HG03103 (cell line): ENCODE results near the gene NOL4L.
"Not testable (repeated sequence)": the region's sequence is repeated elsewhere in the genome, so short reads cannot be mapped to it uniquely, and the experiment has no call there.

Experiments
- ATAC-seq: cut with Tn5 transposase; IDR thresholded peaks from one replicate; pipeline ENCODE4 v1.9.1; 2021; ENCODE audit warnings: low read depth; ENCODE audit not compliant: unreplicated experiment

The NOL4L gene

DNA sequence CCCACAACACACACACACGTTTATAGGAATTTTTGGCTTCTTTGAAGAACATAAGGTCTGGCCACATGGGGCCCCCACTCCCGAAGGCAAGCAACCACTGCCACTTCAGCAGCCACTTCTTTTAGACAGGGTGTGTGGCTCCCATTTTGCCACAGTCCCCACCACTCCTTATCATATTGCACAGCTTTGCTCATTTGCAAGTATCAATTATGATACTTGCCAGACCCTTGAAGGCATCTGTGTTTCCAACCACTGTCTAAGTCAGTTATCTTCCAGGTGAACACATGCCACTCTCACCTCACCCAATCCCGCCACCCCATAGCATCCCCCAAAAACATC is 73.1 kb downstream of the NOL4L start:
- no peak for ATAC-seq

DNA sequence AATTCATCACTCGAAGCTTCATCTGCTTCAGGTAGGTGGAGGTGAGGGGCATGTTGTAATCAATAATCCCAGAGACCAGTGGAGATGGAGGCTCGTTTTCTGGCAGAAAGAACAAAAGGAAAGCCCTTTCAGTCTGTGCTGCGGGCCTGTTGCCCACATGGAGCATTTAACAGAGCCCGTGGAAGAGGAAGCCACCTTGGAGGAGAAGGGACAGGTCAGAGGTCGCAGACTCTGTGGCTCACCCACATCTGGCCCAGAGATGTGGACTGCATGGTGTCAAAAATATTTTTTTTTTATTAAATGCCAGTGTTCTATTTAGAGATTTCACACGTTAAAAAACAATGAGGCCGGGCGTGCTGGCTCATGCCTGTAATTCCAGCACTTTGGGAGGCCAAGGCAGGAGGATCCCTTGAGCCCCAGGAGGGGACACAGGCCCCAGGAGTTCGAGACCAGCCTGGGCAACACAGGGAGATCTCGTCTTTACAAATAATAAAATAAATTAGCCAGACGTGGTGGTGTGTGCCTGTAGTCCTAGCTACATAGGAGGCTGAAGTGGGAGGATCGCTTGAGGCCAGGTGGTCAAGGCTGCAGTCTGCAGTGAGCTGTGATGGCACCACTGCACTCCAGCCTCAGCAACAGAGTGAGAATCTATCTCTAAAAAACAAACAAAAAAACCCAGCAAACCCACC is 73.6 kb downstream of the NOL4L start:
- ATAC-seq, result no peak

DNA sequence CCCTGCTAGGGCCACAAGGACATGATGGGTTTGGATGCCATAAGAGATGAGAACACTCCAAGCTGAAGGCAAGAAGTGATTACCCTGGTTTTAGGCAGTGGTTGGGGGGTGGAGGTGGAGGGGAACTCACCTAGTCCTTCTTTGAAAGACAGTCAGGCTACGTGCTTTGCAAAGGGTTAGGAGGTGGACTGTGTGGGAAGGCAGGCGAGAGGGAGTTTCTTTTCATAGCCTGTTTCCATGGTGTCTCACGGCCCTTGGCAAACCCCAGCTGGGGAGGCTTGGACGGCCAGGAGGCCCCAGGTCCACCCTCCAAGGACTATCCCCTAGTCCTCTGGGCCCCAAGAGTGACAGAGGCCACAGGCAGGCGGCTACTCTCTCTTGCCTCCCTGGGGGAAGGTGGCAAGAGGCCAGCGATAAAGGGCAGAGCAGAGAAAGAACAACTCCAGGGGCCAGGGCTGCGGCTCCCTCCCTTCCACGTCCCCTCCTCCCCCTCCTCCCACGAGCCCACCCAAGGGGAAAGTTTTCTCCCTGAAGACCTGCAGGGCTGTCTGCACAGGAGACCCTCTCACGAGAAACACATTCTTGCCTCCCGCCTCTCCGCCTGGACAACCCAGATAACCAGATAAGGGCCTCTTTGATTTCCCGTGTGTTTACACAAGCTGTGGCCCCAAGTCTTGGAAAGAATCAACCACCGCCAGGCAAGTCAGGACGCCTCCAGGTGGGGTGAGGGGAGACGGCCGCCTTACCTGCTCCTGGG is 74.4 kb downstream of the NOL4L start:
- ATAC-seq, result no peak

DNA sequence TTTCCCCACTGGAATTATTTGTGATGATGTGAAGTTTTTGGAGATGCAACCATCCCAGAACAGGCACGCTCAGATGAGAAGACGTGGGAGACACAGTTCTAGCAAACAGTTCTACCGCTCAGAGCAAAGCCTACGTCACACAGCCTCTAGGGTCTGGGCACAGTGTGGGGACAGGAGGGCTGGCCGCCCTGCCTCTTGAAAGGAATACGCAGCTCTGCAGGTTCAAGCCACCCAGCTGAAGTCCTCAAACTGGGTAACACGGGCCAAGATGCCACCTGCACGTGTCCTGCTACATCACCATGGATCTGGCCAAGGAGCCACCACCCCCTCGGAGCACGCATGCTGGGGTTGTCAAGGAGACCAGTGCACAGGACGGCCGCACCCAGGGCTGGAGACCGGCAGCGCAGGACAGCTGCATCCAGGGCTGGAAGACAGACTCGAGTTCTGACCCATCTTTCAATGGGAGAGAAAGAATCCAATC is 75.0 kb downstream of the NOL4L start:
- ATAC-seq, result no peak

DNA sequence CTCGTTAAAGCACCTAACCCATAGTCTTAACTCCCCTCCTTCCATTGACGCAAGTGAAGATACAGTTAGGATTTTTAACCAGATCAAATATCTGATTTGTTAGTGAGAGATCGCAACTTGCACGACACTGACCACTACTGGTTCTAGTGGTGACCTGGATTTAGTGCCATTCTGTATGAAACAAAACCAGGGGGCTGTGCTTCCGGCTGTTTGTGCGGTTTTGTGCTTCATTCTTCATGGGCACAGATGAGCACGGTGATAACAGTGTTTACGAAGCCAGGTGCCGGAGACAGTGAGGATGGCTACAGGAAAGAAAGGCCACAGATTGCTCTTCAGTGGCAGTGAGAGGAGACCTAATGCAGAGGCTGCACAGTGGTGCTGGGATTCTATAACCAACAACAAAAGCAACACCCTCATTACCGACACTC is 75.5 kb downstream of the NOL4L start:
- ATAC-seq, result no peak

DNA sequence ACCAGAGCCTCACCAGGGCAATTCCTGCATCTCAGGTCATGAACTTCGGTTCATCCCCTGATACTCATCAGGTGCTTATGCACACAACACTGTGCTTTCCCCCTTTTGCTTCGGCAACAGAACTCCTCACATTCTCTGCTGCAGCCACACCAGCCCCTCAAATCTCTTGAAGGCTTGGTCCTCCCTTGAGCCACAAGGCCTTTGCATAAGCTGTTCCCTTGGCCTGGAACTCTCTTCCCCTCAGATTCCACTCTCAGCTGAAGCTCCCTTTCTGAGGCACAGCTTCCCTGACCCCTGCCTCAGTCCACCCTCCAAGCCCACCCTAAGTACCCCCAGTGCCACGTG is 76.4 kb downstream of the NOL4L start:
- no peak for ATAC-seq

DNA sequence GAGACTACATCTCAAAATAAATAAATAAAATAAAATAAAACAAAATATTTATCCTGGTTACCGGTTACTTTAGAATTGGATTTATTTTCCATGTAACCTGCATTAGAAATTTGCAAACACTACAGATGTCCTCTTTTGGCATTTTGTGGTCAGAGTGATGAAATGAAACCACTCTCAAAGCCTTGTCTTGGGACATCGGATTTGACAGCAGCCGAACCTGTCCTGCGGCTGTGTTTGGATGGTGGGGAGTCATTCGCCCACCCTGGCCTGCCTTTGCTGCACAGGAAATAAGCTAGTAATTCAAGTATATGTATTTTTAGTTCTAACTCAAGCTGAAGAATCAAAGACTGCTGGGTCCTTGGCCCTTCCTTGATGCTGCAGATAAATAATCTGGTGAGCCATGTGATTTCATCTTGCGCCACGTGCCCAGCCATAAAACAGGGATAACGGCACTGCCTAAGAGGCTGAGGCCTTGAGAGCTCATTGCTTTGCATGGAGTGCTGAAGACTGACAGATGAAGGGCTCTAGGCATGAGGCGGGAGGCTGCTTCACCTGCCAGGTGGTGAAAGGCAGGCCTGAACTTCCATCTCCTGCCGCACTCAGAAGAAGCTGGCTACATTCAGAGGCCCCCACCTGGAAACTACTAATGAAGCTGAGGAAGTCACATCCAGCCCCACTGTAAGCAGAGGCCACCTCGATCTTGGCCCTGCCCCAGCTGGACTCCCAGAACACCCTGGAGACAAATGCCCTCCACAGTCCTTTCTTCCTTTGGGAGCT is 76.9 kb downstream of the NOL4L start:
- ATAC-seq, result no peak

DNA sequence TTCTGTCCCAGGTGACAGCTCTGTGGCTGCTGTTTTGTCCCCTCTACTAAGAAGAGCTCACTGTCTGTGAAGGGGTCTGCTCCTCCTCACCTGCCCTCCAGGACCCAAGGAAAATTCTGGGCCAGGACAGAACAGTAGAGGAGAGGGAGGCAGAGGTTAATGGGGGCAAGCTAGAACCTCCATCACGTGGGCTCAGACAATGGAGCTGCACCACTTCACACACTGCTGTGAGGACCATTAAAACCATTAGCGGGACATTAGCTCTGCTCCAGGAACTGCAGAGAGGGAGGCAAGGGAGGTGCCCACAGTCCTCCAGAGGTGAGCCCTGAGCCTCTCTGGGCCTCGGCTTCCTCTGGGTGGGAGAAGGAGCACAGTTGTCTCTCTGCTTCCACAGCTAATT is 78.4 kb downstream of the NOL4L start:
- ATAC-seq, result no peak

DNA sequence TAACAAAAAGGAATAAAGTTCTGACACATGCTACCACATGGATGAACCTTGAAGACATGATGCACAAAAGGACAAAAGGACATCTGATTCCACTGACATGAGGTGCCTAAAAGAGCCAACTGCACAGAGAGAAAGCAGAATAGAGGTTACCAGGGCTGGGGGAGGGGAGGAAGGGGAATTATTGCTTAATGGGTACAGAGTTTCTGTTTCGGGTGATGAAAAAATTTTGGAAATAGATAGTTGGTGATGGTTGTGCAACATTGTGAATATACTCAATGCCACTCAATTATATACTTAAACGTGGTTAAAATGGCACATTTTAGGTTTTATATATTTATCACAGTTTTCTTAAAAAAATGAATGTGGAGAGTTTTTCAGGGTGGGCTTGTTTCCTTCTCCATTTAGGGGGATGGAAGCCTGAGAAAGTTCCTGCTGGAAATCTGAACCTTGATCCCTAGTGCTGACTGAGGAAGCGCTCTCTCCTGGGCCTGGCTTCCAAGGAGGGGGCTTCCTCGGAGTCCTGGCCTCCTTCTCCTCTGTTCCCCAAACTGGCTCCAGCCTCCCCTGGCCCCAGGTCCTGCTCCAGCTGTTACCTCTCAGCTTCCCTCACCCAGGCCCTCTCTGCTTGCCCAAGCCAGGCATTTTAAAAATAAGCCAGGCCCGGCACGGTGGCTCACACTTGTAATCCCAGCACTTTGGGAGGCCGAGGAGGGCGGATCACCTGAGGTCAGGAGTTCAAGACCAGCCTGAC is 79.2 kb downstream of the NOL4L start:
- ATAC-seq, result no peak

DNA sequence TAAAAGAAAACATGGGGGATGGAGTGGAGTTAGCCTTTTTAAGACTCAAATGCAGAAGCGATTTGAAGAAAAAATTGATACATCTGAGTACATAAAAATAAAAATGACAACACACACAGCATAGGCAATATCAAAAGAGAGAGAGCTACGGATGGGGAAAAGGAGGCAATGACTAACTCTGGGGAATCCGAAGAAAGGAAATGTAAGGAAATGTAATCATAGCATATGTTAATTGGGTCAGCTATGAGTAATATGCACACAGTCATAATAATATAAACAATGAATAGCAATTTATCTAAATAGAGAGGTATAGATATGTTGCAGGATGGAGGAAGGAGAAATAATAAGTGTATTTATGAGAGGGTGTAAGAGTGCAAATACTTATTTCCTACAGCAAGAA is 83.4 kb downstream of the NOL4L start:
- no peak for ATAC-seq

DNA sequence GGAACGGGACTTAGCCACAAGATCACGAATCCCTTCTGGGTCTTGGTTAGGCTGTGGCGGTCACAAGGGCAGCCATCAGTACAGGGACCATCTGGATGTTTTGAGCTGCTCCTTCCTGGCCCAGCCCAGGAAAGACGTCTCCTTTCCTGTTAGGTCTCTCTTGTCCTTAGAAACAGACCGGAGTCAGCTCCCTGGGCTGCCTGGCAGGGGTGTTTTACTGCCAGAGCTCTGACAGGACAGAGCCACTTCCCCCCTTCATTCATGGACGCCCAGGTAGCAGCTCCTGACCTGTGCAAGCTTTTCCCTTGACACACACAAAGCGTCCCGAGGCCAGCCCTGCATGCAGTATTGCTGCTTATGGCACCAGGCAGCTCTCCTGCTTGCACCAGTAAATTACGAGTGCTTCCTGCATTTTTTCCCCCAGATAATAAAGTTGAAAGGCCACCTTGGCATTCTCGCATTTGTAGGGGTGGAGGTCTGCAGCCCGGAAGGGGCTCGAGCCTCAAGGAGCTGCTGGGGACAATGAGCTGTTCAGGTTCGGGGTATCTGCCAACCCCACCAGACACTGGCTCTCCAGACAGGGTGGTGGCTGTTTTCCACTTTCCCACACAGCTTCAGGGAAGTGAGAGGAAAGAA is 87.4 kb downstream of the NOL4L start:
- no peak for ATAC-seq

DNA sequence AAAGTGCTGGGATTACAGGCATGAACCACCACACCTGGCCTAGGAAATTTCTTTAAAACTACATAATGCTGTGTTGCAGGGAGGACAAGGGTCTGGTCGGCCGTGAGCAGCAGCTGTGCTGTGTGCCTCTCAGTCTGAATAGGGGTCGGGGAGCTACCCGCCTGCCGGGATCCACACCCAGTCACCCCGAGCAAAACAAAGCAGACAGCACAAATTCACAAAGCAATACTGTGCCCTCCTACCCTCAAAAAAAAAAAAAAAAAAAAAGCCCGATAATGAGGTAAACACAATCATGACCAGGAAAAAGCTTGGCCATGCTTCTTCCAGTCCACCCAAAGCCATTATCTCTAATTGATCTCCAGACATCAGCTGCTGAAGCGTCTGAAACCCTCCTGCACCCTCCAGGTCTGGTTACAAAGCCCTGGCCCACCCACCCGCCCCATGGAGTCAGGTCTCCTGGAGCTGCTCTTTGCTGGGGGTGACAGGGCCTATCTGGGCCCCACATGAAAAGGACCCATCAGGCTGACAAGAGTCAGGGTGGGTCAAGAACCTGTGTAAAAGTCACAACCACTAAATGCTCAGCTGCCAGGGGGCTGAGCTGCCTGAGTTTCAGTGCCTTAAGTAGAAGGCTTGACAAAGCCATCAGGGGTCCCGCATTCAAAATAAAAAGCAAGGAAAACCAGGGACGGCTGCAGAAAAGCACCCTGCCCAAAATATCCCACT is 88.2 kb downstream of the NOL4L start:
- no peak for ATAC-seq

DNA sequence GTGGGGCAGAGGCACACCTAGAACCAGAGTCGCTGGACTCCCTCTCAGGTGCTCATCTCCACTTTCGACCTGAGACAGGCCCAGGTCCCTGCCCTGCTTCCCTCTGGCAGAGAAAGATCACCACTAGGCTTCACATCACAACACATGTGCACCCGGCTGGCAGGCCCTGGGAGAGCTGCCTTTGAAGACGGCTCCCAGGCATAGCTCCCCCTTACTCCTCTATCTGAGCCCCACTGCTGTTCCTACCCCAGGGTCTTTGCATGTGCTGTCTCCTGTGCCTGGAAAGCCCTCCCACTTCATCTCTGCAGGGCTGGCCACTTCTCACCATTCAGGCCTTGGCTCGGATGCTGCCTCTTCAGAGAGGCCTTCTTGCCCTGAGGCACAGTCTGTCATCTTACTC is 89.2 kb downstream of the NOL4L start:
- ATAC-seq, result no peak

DNA sequence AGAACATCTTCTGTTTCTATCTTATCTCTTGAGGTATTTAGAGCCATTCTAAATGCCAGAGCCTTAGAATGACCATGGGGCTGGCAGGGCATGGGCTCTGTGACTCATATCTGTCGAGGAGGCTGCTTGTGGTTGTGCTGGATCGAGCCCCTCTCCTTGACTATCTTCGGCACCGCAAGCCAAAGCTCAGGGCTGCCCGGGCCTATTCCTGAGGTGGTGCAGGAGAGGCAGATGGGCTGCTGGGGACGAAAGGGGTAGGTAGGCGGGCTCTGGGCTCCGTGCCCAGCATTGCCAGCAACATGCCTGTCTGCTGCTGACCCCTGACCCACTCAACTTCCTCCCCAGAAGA is 89.9 kb downstream of the NOL4L start:
- ATAC-seq, result no peak

DNA sequence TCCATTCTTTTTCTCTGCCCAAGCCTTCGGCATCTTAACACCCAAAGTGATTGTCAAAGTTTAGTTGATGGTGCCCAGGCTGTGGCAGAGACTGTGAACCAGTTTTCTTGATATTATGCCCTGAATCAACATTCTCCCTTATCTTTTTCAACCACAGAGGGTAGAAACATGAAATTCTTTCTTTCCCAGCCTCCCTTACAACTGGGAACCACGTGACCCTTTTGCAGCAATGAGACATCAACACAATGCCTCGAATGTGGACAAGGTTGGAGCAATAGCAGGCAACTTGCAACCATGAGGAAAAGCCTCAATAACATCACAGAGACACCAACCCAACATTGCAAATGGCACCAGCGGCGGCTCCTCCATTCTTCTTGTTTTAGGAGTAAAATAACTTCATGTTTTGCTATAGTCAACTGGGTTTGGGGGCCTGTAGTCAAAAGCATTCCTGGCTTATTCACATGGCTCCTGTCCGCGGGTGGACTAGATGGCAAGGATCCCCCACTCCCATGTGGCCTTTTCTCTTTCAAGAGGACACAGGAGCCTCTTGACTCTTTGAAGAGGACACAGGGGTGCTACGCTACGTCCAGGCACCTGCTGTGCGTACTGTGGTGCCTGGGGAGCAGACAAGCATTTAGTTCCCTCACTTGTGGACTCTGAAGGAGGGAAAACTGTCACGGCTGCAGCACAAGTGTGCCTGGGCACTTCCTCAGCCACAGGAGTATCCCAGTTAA is 90.5 kb downstream of the NOL4L start:
- no peak for ATAC-seq

DNA sequence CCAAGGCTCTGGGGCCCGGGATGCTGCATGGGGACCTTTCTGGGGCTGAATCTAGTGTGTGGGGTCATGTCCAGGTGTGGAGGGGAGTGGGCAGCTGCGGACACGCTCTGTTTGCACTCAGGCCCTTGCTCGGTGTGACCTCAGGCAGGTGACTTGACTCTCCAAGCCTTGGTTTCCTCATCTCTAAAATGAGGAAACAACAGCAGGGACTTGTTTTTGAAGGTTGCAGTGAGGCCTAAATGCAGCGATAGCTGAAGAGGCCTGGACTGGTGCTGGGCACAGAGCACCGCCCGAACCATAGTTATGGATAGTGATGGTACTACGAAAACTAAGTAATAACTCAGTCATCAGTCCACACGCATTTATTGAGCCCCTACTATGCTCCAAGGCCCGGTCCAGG is 91.8 kb downstream of the NOL4L start:
- ATAC-seq, result no peak

DNA sequence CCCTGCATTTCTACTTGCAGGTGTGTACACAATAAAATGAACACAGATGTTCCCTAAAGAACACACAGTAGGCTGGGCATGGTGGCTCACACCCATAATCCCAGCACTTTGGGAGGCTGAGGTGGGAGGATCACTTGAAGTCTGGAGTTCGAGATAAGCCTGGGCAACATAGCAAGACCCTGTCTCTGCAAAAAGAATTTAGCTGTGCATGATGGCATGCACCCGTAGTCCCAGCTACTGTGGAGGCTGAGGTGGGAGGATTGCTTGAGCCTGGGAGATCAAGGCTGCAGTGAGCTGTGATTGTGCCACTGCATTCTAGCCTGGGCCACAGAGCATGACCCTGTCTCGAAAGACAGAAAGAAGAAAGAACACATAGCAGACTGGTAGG is 93.4 kb downstream of the NOL4L start:
- ATAC-seq, result not testable (repeated sequence)

DNA sequence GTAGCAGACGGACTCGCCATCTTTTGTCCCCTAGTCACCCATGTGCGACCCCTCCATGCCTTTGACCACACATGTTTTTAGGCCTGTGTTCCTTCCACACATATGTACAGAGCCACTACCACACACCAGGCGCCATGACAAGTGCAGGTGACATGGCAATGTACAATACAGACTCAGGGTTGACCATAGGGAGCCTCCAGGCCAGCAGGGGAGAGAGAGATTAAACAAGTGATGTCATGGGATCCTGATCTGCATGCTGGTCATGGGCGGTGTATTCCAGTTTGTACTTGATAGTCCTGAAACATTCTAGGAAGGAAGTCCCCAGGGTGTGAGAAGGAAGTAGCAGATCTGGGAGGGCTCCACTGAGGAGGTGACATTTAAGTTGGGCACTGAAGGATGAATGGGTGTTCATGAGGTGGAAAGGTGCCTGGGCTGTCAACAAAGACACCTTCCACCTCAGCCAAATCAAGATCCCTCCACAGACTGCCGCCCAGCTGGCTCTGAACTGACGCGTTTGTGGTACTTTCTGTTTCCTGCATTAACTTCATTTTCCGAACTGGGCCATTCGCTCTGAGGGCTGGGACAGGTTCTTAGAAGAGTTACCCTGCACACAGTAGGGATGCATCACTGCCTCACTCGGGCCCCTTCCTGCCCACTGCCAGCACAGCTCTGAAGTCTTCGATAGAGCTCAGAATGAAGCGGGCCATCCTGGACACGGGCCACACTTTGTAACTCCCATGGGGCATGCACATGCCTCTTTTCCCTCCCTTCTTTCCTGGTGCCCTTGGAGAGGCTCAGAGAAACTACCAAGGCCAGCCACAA is 94.0 kb downstream of the NOL4L start:
- no peak for ATAC-seq
